Measurements from ENCODE around the gene AGBL4. TPM values are rescaled to one million over a fixed set of nuclear protein-coding genes. Genes with fewer than 3 reads are reported as not detected.

Gene AGBL4
- total and polyA plus RNA-seq, 2 of the 4 experiments (the other 2 are of a cell fraction), result not detected

- H3K9ac ChIP-seq (ENCODE audit: low read depth, low read length), result no peak overlapping the region
- H3K14ac ChIP-seq (replicated peaks; ENCODE audit: low read depth, low read length), result no peak overlapping the region
- no peak overlapping the region for H3K4me3 ChIP-seq (ENCODE audit: insufficient read depth, low read depth, low read length)
- BruUV-seq (replicated peaks), result no TSS peak
- ChIA-PET POLR2A (ENCODE audit: unreplicated experiment) (no interaction called here), CTCF (no interaction called here)
- no peak overlapping the region for H3K4ac ChIP-seq (ENCODE audit: low read depth, low read length)
- H3K18ac ChIP-seq (ENCODE audit: low read depth, low read length), result no peak overlapping the region
- no peak overlapping the region for H2BK20ac ChIP-seq (ENCODE audit: low read depth, low read length)
- H2AFZ ChIP-seq (replicated peaks; ENCODE audit: low read length, poor library complexity), result no peak overlapping the region
- DNase-seq, result no peak
- H3K36me3 ChIP-seq (ENCODE audit: control insufficient read depth, insufficient read depth, low read length), result no peaks in the 10 kb centered on the region
- intact Hi-C loops (cut with micrococcal nuclease), result no loop called here
- no peaks in the 10 kb centered on the region for H3K4me1 ChIP-seq (ENCODE audit: control insufficient read depth, insufficient read depth, low read length)
- no peak overlapping the region for H3K4me2 ChIP-seq (ENCODE audit: low read depth, low read length)
- no peaks in the 10 kb centered on the region for H3K9me1 ChIP-seq (ENCODE audit: insufficient read depth, low read length)
- H3K23ac ChIP-seq (ENCODE audit: low read depth, low read length), result no peak overlapping the region
- no peak overlapping the region for H4K5ac ChIP-seq (ENCODE audit: low read depth, low read length)
- no peak overlapping the region for H2AK9ac ChIP-seq (replicated peaks; ENCODE audit: low read depth, low read length, poor library complexity)
- dilution Hi-C loops (cut with HindIII; ENCODE audit: low sequenced_read_pairs, unreplicated experiment), result no loop called here
- H3K79me1 ChIP-seq (ENCODE audit: low read depth in 1 of 2, low read length in 2 of 2), result no peaks in the 10 kb centered on the region
- H4K8ac ChIP-seq (ENCODE audit: low read depth in 2 of 2, low read length in 2 of 2), result no peak overlapping the region
- in situ Hi-C loops (cut with MboI; ENCODE audit: low sequenced_read_pairs), result no loop called here
- H3K9me3 ChIP-seq (ENCODE audit: control insufficient read depth, insufficient read depth, low read length), result no peaks in the 10 kb centered on the region
- no peak for TF ChIP-seq NFE2L2 (IDR thresholded peaks at IDR 0.05; ENCODE audit: low read depth, low read length)
- no peak for TF ChIP-seq FOS (IDR thresholded peaks at IDR 0.05; ENCODE audit: low read depth, low read length)
- TF ChIP-seq RFX5 (IDR thresholded peaks at IDR 0.05; ENCODE audit: low read depth, low read length), result no peak
- TF ChIP-seq SMC3 (IDR thresholded peaks at IDR 0.05; ENCODE audit: low read depth, low read length), result no peak
- no peak for TF ChIP-seq POLR2A (IDR thresholded peaks at IDR 0.05; ENCODE audit: low read depth, low read length)
- TF ChIP-seq MAZ (IDR thresholded peaks at IDR 0.05; ENCODE audit: borderline replicate concordance, low read depth, low read length), result no peak
- TF ChIP-seq, protein P1, sequence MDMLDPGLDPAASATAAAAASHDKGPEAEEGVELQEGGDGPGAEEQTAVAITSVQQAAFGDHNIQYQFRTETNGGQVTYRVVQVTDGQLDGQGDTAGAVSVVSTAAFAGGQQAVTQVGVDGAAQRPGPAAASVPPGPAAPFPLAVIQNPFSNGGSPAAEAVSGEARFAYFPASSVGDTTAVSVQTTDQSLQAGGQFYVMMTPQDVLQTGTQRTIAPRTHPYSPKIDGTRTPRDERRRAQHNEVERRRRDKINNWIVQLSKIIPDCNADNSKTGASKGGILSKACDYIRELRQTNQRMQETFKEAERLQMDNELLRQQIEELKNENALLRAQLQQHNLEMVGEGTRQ (IDR thresholded peaks at IDR 0.05; ENCODE audit: low read depth, low read length), result no peak
- TF ChIP-seq MAFK (IDR thresholded peaks at IDR 0.05; ENCODE audit: low read depth, low read length), result no peak
- no peak for TF ChIP-seq RCOR1 (IDR thresholded peaks at IDR 0.05; ENCODE audit: insufficient replicate concordance, low read length)
- TF ChIP-seq MXI1 (IDR thresholded peaks at IDR 0.05; ENCODE audit: borderline replicate concordance, low read depth, low read length), result no peak
- no peak overlapping the region for H2BK15ac ChIP-seq (ENCODE audit: low read depth, low read length)
- no peak for ATAC-seq (ENCODE audit: low read depth)
- no peak overlapping the region for H2AK5ac ChIP-seq (ENCODE audit: low read depth, low read length)
- H4K91ac ChIP-seq (ENCODE audit: insufficient read depth, low read depth, low read length), result no peak overlapping the region
- no peak overlapping the region for H2BK120ac ChIP-seq (ENCODE audit: low read depth, low read length)
- no peak overlapping the region for H3K27ac ChIP-seq (ENCODE audit: insufficient read depth, low read length)
- 50% methylated on average over 1 of the region's 4 CpGs; no CpG with 5 or more reads in 1 of the 2 experiments for WGBS, 2 experiments (ENCODE audit: extremely low coverage in 2 of 2, insufficient read length in 1 of 2)
- no peaks in the 10 kb centered on the region for H4K20me1 ChIP-seq (ENCODE audit: insufficient read depth, low read length)
- no peaks in the 10 kb centered on the region for H3K27me3 ChIP-seq (ENCODE audit: control insufficient read depth, insufficient read depth, low read length)
- H3K56ac ChIP-seq (ENCODE audit: extremely low read depth, insufficient read depth, low read length), result no peak overlapping the region
- no peak overlapping the region for H2BK5ac ChIP-seq (ENCODE audit: low read depth, low read length, poor library complexity, severe bottlenecking)
Observed at GRCh38 chr1:48608882-48609281, 1414.9 kb downstream of the AGBL4 start.
